Glomerular visceral epithelial cell (primary cell): ENCODE measurements around the gene BAZ1B.
"Not testable (repeated sequence)": the region's sequence is repeated elsewhere in the genome, so short reads cannot be mapped to it uniquely, and the experiment has no call there.

ENCODE experiments used
- DNase-seq: peaks from one replicate; pipeline ENCODE4 v3.0.0-alpha.2; 2016; ENCODE audit errors: extremely low spot score

Gene BAZ1B

DNA sequence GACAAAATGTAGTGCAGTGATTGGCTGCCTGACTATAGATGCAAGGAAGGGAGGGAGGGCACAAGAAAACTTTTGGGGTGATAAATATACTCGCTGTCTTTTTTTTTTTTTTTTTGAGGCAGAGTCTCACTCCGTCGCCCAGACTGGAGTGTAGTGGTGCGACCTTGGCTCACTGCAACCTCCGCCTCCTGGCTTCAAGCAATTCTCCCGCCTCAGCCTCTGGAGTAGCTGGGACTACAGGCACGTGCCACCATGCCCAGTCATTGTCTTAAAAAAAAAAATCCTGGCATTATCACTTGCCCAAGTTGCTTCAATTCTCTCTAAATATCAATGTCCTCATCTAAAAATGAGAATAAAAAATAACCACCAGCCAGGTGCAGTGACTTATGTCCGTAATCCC lies 96.1 kb downstream of the BAZ1B start:
- DNase-seq, result no peak

DNA sequence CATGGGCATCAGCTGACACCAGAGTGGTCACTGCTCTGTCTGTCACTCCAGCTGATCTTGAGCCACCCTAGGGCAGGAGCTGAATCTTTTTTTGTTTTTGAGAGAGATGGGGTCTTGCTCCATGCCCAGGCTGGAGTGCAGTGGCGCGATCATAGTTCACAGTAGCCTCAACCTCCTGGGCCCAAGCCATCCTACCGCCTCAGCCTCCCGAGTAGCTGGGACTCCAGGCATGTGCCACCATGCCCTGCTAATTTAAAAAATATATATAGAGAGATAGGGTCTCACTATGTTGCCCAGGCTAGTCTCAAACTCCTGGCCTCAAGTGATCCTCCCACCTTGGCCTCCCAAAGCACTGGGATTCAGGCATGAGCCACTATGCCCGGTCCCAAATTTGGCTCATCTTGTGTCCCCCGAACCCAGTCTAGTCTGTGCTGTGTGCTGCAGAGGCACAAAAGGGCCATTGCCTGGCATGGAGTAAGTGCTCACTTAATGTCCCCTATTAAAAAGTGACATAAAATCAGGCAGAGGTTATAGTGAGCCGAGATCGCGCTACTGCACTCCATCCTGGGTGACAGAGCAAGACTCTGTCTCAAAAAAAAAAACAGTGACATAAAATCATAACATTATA lies 96.6 kb downstream of the BAZ1B start:
- no peak for DNase-seq

DNA sequence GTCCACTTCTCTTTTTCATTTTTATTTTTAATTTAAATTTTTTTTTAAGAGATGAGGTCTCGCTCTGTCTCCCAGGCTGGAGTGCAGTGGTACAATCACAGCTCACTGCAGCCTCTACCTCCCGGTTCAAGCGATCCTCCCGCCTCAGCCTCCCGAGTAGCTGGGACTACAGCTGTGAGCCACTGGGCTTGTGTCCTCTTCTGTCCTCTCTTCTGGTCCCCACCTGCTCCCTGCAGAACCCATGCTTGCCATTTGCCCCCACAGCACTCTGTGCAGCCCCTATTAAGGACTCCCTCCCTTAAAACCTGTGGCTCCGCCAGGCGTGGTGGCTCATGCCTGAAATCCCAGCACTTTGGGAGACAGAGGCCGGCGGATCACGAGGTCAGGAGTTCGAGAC lies 97.6 kb downstream of the BAZ1B start:
- no peak for DNase-seq

DNA sequence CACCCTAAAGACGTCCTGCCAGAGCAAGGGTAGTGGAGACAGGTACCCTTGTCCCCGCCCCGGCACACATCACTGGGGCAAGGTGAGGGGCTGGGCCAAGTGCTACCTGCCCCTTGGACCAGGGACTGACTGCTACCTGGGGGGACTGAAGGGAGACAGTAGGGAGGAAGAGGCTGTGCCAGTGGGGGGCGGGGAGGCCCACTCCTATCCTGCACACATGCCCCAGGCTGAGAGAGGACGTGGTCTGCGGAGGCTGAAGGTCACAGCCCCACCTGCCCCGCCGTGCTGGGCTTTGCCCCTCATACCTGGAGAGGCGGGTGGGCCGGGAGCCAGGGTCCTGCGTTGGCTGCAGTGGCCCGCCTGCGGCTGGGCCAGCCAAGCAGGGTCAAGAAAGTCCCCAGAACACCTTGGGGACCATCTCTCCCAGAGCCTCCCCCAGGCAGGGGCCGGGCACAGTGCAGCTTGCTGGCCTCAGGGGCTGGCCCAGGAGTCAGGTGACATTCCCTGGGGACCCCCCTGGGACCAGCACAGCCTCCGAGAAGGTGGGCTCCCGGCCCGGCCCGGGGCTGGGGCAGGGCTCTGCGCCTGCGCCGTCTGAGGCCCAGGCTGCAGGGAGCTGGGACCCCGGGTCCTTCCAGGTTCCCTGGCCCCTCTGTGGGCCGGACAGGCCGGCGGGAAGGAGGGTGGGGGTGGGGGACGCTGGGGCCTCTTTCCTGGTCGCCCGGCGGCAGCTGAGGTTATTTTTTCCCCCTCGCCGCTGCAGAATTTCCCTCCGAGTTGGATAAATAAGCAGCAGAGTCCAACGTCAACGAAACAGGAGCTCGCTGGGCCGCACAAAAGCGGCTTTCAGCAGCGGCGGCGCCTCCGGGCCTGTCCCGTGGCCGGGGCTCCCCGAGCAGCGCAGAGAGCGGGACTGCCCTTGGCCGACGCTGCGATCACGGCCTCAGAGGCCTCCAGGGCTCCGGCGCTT lies 98.3 kb downstream of the BAZ1B start:
- DNase-seq, result no peak

DNA sequence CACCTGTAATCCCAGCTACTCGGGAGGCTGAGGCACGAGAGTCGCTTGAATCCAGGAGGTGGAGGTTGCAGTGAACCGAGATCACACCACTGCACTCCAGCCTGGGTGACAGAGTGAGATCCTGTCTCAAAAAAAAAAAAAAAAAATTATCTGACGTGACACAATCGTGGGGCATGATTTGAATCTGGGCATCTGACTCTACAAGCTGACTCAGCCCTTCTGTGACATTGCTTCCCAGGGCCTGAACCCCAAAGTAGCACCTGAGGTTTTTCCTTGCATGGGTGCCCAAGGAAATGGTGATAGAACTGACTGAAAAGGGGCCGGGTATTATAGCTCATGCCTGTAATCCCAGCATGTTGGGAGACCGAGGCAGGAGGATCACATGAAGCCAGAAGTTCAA lies 101.5 kb downstream of the BAZ1B start:
- DNase-seq, result not testable (repeated sequence)

DNA sequence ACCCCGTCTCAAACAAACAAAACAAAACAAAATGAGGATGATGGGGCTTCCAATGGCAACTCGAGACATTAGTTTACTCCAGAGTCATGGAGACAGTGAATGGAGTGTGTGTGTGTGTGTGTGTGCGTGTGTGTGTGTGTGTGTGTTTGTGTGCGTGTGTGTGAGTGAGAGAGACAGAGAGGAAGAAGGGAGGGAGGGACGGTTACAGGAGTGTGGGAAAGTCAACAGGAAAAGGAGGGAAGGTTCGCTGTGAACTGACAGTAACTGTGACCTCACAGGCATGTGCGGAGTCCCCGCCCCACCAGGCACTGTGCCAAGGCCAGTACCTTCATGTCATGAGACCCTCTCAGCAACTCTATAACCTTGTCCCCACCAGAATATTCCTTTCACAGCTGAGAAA lies 102.1 kb downstream of the BAZ1B start:
- not testable (repeated sequence) for DNase-seq

DNA sequence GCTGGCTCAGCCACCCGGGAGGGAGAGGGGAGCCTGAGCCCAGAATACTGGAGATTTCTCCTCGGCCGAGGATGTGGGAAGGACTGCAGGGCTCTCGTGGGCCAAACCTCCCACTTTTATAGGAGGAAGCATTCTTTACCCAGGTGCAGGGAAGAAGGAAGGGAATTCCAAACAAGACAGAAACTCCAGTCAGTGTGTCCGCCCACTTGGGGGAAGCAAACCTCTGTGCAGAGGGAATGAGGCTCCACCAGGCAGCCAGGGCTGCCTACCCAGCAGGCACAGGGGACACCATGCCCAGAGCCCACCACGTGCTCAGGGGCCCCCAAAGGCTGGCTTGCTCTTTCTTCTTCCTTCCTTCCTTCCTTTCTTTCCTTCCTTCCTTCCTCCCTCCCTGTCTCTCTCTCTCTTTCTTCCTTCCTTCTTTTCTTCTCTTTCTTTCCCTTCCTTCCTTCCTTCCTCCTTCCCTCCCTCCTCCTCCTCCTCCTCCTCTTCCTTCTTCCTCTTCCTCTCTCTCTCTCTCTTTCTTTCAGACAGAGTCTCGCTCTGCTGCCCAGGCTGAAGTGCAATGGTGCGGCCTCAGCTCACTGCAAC lies 103.9 kb downstream of the BAZ1B start:
- no peak for DNase-seq

DNA sequence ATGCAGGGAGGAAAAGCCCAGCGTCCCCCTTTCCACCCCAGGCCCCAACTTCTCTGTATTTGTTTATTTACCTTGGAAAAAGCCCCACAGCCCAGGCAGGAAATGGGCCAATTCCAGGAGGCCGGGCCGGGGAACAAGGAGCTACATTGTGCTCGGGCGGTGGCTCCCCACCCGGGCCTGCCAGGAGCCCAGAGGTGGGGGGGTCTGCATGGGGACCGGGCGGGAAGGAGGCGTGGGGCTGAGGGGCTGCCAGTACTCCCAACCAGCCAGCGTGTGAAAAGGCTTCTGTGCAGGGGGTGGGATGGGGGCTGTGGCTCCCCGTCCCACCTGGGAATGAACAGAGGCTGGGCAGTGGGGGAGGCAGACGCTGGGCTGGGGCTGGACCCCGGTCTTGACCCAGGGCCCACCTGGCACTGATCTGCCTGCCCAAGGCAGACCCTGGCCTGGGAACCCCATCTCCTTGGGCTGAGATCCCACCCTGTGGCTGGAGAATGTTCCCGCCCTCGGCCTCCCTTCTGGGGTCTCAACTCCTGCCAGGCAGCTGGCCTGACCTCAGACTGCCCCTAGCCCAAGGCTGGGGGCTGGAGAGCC lies 111.5 kb downstream of the BAZ1B start:
- DNase-seq, result not testable (repeated sequence)

DNA sequence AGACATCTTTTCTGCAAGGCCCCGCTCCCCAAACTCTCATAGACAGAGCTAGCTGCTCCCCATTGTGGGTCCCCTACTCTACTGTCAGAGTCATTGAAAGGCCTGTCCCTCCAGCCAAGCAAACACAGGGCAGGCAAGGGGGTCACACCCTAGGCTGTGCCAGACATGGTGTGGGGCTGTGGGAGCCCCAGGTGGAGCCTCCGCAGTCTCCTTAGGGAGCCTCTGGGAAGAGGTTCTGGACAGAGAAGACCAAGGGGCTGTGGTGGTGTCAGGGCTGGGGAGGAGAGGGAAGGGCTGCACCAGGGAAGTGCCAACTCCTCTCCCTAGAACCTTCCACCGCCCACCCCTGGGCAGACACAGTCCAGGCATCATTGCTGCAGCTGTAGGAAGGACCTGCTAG lies 117.2 kb downstream of the BAZ1B start:
- not testable (repeated sequence) for DNase-seq

DNA sequence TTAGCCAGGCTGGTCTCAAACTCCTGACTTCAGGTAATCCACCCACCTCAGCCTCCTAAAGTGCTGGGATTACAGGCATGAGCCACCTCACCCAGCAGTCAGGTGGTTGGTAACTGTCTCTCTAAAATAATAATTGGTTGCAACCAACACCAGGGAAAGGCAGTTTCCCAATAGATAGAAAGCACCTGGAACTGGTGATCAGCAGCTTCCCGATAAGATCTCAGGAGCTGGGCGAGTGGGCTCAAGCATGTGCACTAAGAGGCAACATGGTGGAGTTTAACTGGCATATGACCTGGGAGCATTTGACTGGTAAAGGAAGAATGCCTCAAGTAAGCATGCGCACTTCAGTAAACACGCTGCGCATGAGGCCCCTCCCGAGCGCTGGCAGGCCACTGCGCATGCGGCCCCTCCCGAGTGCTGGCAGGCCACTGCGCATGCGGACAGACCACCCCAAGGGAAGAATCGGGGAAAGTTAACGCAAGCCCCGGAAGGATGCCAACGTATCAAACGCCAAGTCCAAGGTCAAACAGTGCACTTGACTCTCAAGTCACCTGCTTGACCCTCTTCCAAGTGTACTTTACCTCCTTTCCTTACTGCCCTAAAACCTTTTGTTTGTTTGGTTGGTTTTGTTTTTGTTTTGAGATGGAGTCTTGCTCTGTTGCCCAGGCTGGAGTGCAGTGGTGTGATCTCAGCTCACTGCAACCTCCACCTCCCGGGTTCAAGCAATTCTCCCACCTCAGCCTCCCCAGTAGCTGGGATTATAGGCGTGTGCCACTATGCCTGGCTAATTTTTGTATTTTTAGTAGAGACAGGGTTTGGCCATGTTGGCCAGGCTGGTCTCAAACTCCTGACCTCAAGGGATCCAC lies 122.7 kb downstream of the BAZ1B start:
- DNase-seq, result not testable (repeated sequence)

DNA sequence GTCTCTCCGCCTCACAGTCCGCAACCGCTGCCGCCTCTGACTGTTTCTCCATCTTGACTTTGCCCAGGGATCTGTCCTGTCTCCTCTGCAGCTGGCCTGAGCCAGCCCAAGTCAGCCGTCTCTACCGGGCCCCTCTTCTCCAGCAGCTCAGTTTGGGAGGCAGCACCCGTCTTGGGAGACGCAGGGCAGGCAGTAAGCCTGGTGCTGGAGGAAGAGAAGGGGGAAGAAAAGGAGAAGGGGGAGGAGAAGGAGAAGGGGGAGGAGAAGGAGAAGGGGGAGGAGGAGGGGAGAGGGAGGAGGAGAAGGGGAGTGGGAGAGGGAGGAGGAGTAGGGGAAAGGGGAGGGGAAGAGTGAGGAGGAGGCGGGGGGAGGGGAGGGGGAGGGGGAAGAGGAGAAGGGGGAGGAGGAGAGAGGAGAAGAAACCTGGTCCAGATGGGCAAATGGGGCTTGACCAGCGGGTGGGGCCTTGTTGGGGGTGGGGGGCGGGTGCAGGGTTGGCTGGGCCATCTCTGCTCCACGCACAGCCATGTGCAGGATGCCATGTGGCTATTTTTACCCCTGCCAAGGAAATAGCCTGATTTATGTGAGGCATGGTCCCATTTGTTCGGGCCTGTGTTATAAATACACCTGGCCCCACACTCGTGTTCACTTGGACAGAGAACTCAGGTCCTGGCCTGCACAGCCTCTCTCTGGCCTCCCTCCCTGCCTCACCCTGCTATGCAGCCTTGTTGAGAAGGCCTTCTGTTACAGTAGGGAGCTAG lies 124.4 kb downstream of the BAZ1B start:
- no peak for DNase-seq

DNA sequence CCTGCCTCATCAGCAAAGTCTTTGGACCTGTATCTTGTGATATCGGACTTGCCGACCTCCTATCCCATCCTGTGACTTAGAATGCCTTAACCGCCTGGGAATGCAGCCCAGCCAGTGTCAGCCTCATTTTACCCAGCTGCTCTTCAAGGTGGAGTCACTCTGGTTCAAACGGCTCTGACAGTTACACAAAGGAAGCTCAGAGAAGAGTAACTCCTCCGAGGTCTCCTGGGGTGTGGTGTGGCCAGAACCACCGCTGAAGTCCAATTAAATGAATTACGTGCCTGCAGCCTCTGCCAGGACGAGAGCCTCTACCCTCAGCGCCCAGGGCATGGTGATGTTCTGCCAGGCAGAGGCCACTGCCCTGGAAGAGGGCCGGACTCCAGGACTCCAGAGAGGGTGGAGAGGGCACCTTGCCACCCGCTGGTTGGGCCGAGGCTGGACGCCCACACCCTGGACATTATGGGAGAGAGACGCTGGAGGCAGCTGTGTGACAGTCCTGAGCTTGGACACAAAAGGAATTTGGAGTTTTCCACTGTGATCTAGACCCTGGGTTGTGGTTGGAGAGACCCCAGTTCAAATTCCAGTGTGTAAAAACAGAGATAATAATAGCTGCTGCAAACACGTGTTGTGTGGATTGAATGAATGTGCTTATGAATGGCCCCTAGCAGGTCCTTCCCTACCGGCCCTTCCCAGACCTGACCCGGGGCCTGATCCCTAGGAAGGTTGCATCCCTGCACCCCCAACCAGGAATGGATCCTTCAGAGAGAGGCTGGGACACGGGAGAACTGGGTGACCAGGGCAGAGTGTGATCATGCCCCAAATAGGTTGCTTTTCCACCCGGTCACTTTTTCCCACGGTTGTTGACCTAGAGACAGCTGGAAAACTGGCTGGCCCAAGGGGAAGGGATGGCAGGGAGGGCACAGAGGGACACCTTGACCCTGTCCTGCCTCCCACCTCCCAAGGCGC lies 126.3 kb downstream of the BAZ1B start:
- no peak for DNase-seq

DNA sequence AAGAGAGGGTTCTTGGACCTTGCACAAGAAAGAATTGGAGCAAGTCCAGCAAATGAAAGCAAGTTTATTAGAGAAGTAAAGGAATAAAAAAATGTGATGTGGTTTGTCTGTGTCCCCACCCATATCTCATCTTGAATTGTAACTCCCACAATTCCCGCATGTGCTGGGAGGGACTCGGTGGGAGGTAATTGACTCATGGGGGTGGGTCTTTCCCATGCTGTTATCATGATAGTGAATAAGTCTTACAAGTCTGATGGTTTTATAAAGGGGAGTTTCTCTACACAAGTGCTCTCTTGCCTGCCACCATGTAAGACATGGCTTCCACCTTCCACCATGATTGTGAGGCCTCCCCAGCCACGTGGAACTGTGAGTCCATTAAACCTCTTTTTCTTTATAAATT lies 127.7 kb downstream of the BAZ1B start:
- DNase-seq, result no peak

DNA sequence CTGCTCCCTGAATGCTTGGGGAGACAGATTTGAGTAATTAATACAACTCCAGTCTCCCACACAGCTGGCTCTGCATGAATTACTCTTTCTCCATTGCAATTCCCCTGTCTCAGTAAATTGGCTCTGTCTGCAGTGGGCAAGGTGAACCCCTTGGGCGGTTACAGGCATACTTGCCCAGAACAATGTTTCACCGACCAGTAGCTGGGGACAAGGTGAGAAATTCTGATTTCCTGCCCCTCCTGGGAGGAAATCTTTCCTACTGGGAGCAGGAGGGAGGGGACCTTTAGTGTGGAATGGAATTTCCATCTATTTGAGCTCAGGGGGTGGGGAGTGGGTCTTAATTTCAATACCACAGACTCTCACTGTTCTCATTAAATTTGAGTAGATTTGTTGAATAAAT lies 130.7 kb downstream of the BAZ1B start:
- DNase-seq, result no peak
